ENCODE data around the gene DDX51.
A peak's percentile ranks its signal among the peaks of the same experiment; 100 is the strongest.

The DDX51 gene

GRCh38 chr12:132190012-132190755 is 46.1 kb upstream of the DDX51 start:
- H3K9ac ChIP-seq (ENCODE audit: low read length) = no peak overlapping the region
- no peaks in the 10 kb centered on the region for H3K36me3 ChIP-seq (ENCODE audit: control insufficient read depth in 1 of 2, insufficient read depth in 2 of 2, low read length in 2 of 2)
- H3K79me2 ChIP-seq (ENCODE audit: control insufficient read depth, insufficient read depth, low read length, poor library complexity) = peaks cover 2% of the 10 kb centered on the region
- DNase-seq = no peak
- WGBS (ENCODE audit: extremely low coverage, insufficient coverage, insufficient read length) = no CpG with 5 or more reads among the region's 59 CpGs
- H3K79me1 ChIP-seq (ENCODE audit: low read length) = peaks cover 7% of the 10 kb centered on the region
- no peak overlapping the region for H3K18ac ChIP-seq (ENCODE audit: low read length)
- H2BK12ac ChIP-seq (ENCODE audit: low read length) = no peak overlapping the region
- peak overlapping the region; percentile 9 for H2BK120ac ChIP-seq (ENCODE audit: insufficient read depth, low read length, poor library complexity)
- H3K14ac ChIP-seq (ENCODE audit: low read length) = no peak overlapping the region
- H4K12ac ChIP-seq (ENCODE audit: low read depth, low read length) = peak overlapping the region; percentile 74
- H4K91ac ChIP-seq (ENCODE audit: low read depth, low read length) = peak overlapping the region; percentile 13
- no peak overlapping the region for H3K23ac ChIP-seq (ENCODE audit: low read length)
- peak overlapping the region; percentile 61 for H4K8ac ChIP-seq (ENCODE audit: low read depth, low read length)
- H3K4me3 ChIP-seq (ENCODE audit: low read depth, low read length) = peak overlapping the region; percentile 62
- peak overlapping the region; percentile 90 for H3K4me2 ChIP-seq (ENCODE audit: low read length)
- peak overlapping the region; percentile 74 for H2AFZ ChIP-seq (ENCODE audit: insufficient read depth, low read length, poor library complexity)
- H2AK5ac ChIP-seq (ENCODE audit: low read length) = no peak overlapping the region
- H3K4ac ChIP-seq (ENCODE audit: low read depth, low read length) = peak overlapping the region; percentile 4
- H3K27me3 ChIP-seq (ENCODE audit: insufficient read depth, low read length) = peaks cover 11% of the 10 kb centered on the region
- no peak overlapping the region for H2BK5ac ChIP-seq (ENCODE audit: low read depth, low read length, poor library complexity)
- peaks cover 9 to 10% of the 10 kb centered on the region in 2 experiments for H3K4me1 ChIP-seq (ENCODE audit: control insufficient read depth in 1 of 2, insufficient read depth in 2 of 2, low read length in 2 of 2)
- no peak overlapping the region for H3K27ac ChIP-seq (ENCODE audit: low read depth, low read length)
- H3K9me3 ChIP-seq (ENCODE audit: insufficient read depth, low read depth, low read length) = peaks cover 21% of the 10 kb centered on the region

GRCh38 chr12:132189378-132190011 is 45.4 kb upstream of the DDX51 start:
- Histone ChIP-seq H3K27me3 (ENCODE audit: insufficient read depth, low read length) (peaks cover 11% of the 10 kb centered on the region), H3K27ac (ENCODE audit: low read depth, low read length) (no peak overlapping the region), H3K9me3 (ENCODE audit: insufficient read depth, low read depth, low read length) (peaks cover 21% of the 10 kb centered on the region), H3K9ac (ENCODE audit: low read length) (no peak overlapping the region), H3K18ac (ENCODE audit: low read length) (peak overlapping the region; percentile 63), H4K12ac (ENCODE audit: low read depth, low read length) (peak overlapping the region; percentile 58), H3K4me1 (ENCODE audit: control insufficient read depth in 1 of 2, insufficient read depth in 2 of 2, low read length in 2 of 2) (peaks cover 9 to 10% of the 10 kb centered on the region in 2 experiments), H2AK5ac (ENCODE audit: low read length) (no peak overlapping the region), H2AFZ (ENCODE audit: insufficient read depth, low read length, poor library complexity) (peak overlapping the region; percentile 74), H3K23ac (ENCODE audit: low read length) (no peak overlapping the region), H2BK120ac (ENCODE audit: insufficient read depth, low read length, poor library complexity) (peak overlapping the region; percentile 8), H3K79me1 (ENCODE audit: low read length) (peaks cover 7% of the 10 kb centered on the region), H2BK12ac (ENCODE audit: low read length) (no peak overlapping the region), H3K79me2 (ENCODE audit: control insufficient read depth, insufficient read depth, low read length, poor library complexity) (peaks cover 2% of the 10 kb centered on the region), H4K91ac (ENCODE audit: low read depth, low read length) (peak overlapping the region; percentile 15), H3K36me3 (ENCODE audit: control insufficient read depth in 1 of 2, insufficient read depth in 2 of 2, low read length in 2 of 2) (no peaks in the 10 kb centered on the region), H3K4me3 (ENCODE audit: low read depth, low read length) (peak overlapping the region; percentile 62), H3K4ac (ENCODE audit: low read depth, low read length) (peak overlapping the region; percentile 24), H3K14ac (ENCODE audit: low read length) (peak overlapping the region; percentile 84), H4K8ac (ENCODE audit: low read depth, low read length) (peak overlapping the region; percentile 93), H3K4me2 (ENCODE audit: low read length) (peak overlapping the region; percentile 90), H2BK5ac (ENCODE audit: low read depth, low read length, poor library complexity) (no peak overlapping the region)
- WGBS (ENCODE audit: extremely low coverage, insufficient coverage, insufficient read length) = no CpG with 5 or more reads among the region's 69 CpGs
- peak; percentile 23 to 47 for DNase-seq

GRCh38 chr12:132188916-132189325 is 44.8 kb upstream of the DDX51 start:
- peak overlapping the region; percentile 50 for H2AFZ ChIP-seq (ENCODE audit: insufficient read depth, low read length, poor library complexity)
- DNase-seq = no peak
- peak overlapping the region; percentile 90 for H3K4me2 ChIP-seq (ENCODE audit: low read length)
- H2BK5ac ChIP-seq (ENCODE audit: low read depth, low read length, poor library complexity) = no peak overlapping the region
- H2BK12ac ChIP-seq (ENCODE audit: low read length) = no peak overlapping the region
- H3K27me3 ChIP-seq (ENCODE audit: insufficient read depth, low read length) = peaks cover 11% of the 10 kb centered on the region
- no peak overlapping the region for H2BK120ac ChIP-seq (ENCODE audit: insufficient read depth, low read length, poor library complexity)
- no peak overlapping the region for H3K23ac ChIP-seq (ENCODE audit: low read length)
- peaks cover 9 to 10% of the 10 kb centered on the region in 2 experiments for H3K4me1 ChIP-seq (ENCODE audit: control insufficient read depth in 1 of 2, insufficient read depth in 2 of 2, low read length in 2 of 2)
- peak overlapping the region; percentile 93 for H4K8ac ChIP-seq (ENCODE audit: low read depth, low read length)
- no peak overlapping the region for H3K9ac ChIP-seq (ENCODE audit: low read length)
- H3K36me3 ChIP-seq (ENCODE audit: control insufficient read depth in 1 of 2, insufficient read depth in 2 of 2, low read length in 2 of 2) = no peaks in the 10 kb centered on the region
- WGBS (ENCODE audit: extremely low coverage, insufficient coverage, insufficient read length) = no CpG with 5 or more reads among the region's 20 CpGs
- H3K4ac ChIP-seq (ENCODE audit: low read depth, low read length) = no peak overlapping the region
- H3K18ac ChIP-seq (ENCODE audit: low read length) = peak overlapping the region; percentile 63
- peak overlapping the region; percentile 62 for H3K4me3 ChIP-seq (ENCODE audit: low read depth, low read length)
- H3K79me2 ChIP-seq (ENCODE audit: control insufficient read depth, insufficient read depth, low read length, poor library complexity) = peaks cover 2% of the 10 kb centered on the region
- peaks cover 17% of the 10 kb centered on the region for H3K9me3 ChIP-seq (ENCODE audit: insufficient read depth, low read depth, low read length)
- peak overlapping the region; percentile 15 for H4K91ac ChIP-seq (ENCODE audit: low read depth, low read length)
- H3K27ac ChIP-seq (ENCODE audit: low read depth, low read length) = no peak overlapping the region
- no peak overlapping the region for H4K12ac ChIP-seq (ENCODE audit: low read depth, low read length)
- peak overlapping the region; percentile 84 for H3K14ac ChIP-seq (ENCODE audit: low read length)
- H3K79me1 ChIP-seq (ENCODE audit: low read length) = peaks cover 7% of the 10 kb centered on the region
- H2AK5ac ChIP-seq (ENCODE audit: low read length) = no peak overlapping the region

GRCh38 chr12:132188451-132188901 is 44.4 kb upstream of the DDX51 start:
- Histone ChIP-seq H3K23ac (ENCODE audit: low read length) (no peak overlapping the region), H3K4me3 (ENCODE audit: low read depth, low read length) (no peak overlapping the region), H2BK120ac (ENCODE audit: insufficient read depth, low read length, poor library complexity) (no peak overlapping the region), H3K9me3 (ENCODE audit: insufficient read depth, low read depth, low read length) (peaks cover 13% of the 10 kb centered on the region), H4K8ac (ENCODE audit: low read depth, low read length) (no peak overlapping the region), H3K4me1 (ENCODE audit: control insufficient read depth in 1 of 2, insufficient read depth in 2 of 2, low read length in 2 of 2) (peaks cover 9 to 10% of the 10 kb centered on the region in 2 experiments), H2BK12ac (ENCODE audit: low read length) (no peak overlapping the region), H2AK5ac (ENCODE audit: low read length) (no peak overlapping the region), H3K14ac (ENCODE audit: low read length) (no peak overlapping the region), H4K12ac (ENCODE audit: low read depth, low read length) (no peak overlapping the region), H3K9ac (ENCODE audit: low read length) (no peak overlapping the region), H3K4me2 (ENCODE audit: low read length) (no peak overlapping the region), H3K4ac (ENCODE audit: low read depth, low read length) (no peak overlapping the region), H3K79me2 (ENCODE audit: control insufficient read depth, insufficient read depth, low read length, poor library complexity) (peaks cover 2% of the 10 kb centered on the region), H3K27me3 (ENCODE audit: insufficient read depth, low read length) (peaks cover 11% of the 10 kb centered on the region), H4K91ac (ENCODE audit: low read depth, low read length) (no peak overlapping the region), H2AFZ (ENCODE audit: insufficient read depth, low read length, poor library complexity) (no peak overlapping the region), H3K79me1 (ENCODE audit: low read length) (peaks cover 7% of the 10 kb centered on the region), H3K18ac (ENCODE audit: low read length) (no peak overlapping the region), H3K27ac (ENCODE audit: low read depth, low read length) (no peak overlapping the region), H3K36me3 (ENCODE audit: control insufficient read depth in 1 of 2, insufficient read depth in 2 of 2, low read length in 2 of 2) (no peaks in the 10 kb centered on the region), H2BK5ac (ENCODE audit: low read depth, low read length, poor library complexity) (no peak overlapping the region)
- whole genome bisulfite sequencing (ENCODE audit: extremely low coverage, insufficient coverage, insufficient read length) = no CpG with 5 or more reads among the region's 21 CpGs
- DNase-seq = no peak
